ENCODE results near the gene RASAL2. TPM values are rescaled to one million over a fixed set of nuclear protein-coding genes. Genes with fewer than 3 reads are reported as not detected.

Gene RASAL2
- total RNA-seq, 3 donors from 2014 or later = 28.5 to 41.0 (median 40.5) TPM

DNA sequence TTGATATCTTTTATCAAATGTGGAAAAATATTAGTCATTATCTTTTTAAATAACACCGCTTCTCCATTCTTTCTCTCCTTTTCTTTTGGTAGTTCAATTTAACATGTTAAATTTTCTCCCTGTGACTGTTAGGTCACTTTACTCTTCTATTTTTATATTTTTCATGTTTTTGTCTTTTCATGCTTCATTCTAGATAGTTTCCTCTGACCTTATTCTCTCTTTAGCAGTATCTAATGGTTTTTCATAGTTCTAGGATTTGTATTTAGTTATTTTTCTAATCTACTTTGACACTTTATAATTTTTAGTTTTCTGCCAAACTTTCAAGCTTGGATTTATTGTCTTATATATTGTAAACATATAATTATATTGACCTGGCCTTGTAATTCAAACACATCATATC, 116.0 kb downstream of the RASAL2 start:
- no peak overlapping the region for H3K4me3 ChIP-seq
- no peak for DNase-seq (ENCODE audit: low spot score in 2 of 2)
- H3K9me3 ChIP-seq = peaks cover 15 to 27% of the 10 kb centered on the region in 2 donors
- H3K27ac ChIP-seq = no peak overlapping the region
- no peaks in the 10 kb centered on the region for H3K27me3 ChIP-seq
- no peaks in the 10 kb centered on the region for H3K4me1 ChIP-seq
- no peaks in the 10 kb centered on the region for H3K36me3 ChIP-seq
- no peak for TF ChIP-seq POLR2A (IDR thresholded peaks at IDR 0.05)
- TF ChIP-seq, protein P1, sequence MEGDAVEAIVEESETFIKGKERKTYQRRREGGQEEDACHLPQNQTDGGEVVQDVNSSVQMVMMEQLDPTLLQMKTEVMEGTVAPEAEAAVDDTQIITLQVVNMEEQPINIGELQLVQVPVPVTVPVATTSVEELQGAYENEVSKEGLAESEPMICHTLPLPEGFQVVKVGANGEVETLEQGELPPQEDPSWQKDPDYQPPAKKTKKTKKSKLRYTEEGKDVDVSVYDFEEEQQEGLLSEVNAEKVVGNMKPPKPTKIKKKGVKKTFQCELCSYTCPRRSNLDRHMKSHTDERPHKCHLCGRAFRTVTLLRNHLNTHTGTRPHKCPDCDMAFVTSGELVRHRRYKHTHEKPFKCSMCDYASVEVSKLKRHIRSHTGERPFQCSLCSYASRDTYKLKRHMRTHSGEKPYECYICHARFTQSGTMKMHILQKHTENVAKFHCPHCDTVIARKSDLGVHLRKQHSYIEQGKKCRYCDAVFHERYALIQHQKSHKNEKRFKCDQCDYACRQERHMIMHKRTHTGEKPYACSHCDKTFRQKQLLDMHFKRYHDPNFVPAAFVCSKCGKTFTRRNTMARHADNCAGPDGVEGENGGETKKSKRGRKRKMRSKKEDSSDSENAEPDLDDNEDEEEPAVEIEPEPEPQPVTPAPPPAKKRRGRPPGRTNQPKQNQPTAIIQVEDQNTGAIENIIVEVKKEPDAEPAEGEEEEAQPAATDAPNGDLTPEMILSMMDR (IDR thresholded peaks at IDR 0.05) = no peak
- no peak for TF ChIP-seq POLR2AphosphoS5 (IDR thresholded peaks at IDR 0.05)
- intact Hi-C loops (cut with DNase I; ENCODE audit: low total_unique reads) = no loop called here

DNA sequence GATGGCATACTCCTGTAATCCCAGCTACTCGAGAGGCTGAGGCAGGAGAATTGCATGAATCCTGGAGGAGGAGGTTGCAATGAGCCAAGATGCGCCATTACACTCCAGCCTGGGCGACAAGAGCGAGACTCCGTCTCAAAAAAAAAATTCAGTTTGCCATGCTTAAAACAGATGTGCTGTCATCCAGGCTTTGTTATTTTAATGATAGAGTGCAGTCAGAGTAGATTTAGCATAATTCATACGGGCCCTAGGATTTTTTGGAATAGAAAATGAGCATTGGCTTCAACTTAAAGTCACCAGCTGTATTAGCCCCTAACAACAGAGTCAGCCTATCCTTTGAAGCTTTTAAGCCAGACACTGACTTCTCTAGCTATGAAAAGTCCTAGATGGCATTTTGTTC, 124.6 kb downstream of the RASAL2 start:
- Histone ChIP-seq H3K36me3 (no peaks in the 10 kb centered on the region), H3K27me3 (no peaks in the 10 kb centered on the region), H3K4me1 (no peaks in the 10 kb centered on the region), H3K9me3 (no peaks in the 10 kb centered on the region), H3K4me3 (no peak overlapping the region), H3K27ac (no peak overlapping the region)
- TF ChIP-seq POLR2A (IDR thresholded peaks at IDR 0.05) (no peak), POLR2AphosphoS5 (IDR thresholded peaks at IDR 0.05) (no peak)
- TF ChIP-seq, protein P1 (IDR thresholded peaks at IDR 0.05) = no peak
- no peak for DNase-seq (ENCODE audit: low spot score in 2 of 2)
- intact Hi-C loops (cut with DNase I; ENCODE audit: low total_unique reads) = no loop called here

DNA sequence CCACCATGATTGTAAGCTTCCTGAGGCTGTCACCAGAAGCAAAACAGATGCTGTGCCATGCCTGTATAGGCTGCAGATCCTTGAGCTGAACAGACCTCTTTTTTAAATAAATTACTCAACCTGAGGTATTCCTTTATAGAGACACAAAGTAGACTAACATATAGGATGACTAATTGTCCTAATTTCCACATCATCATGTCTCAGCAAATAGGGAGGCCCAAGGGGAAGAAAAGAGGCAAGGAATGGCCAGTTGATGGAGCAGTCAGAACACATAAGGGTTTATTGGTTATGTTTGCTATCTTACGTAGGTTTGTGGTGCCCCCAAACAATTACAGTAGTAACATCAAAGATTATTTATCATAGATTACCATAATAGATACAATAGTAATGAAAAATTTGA, 126.2 kb downstream of the RASAL2 start:
- H3K4me3 ChIP-seq = no peak overlapping the region
- no peaks in the 10 kb centered on the region for H3K36me3 ChIP-seq
- no peaks in the 10 kb centered on the region for H3K27me3 ChIP-seq
- TF ChIP-seq POLR2A (IDR thresholded peaks at IDR 0.05) = no peak
- no peak for TF ChIP-seq POLR2AphosphoS5 (IDR thresholded peaks at IDR 0.05)
- TF ChIP-seq, protein P1 (IDR thresholded peaks at IDR 0.05) = no peak
- no peaks in the 10 kb centered on the region for H3K4me1 ChIP-seq
- no peak for DNase-seq (ENCODE audit: low spot score in 2 of 2)
- no peaks in the 10 kb centered on the region for H3K9me3 ChIP-seq
- H3K27ac ChIP-seq = no peak overlapping the region
- intact Hi-C loops (cut with DNase I; ENCODE audit: low total_unique reads) = no loop called here

DNA sequence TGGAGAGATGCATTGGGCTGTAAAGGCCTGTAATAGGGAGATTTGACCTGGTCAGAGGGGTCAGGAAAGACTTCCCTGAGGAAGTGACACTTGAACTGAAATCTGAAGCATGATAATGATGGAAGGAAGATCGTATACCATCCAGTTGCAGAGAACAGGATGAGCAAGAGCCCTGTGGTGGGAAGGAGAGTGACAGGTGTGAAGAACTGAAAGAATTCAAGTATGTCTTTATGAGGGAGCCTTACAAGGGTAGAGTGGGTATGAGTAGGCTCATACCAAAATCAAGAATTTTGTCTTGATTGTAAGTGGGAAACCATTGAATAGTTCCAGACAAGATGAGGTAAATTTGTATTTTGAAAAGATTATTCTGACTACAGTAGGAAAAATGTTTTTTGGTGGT, 129.4 kb downstream of the RASAL2 start:
- Histone ChIP-seq H3K27ac (no peak overlapping the region), H3K9me3 (no peaks in the 10 kb centered on the region), H3K4me1 (no peaks in the 10 kb centered on the region), H3K27me3 (no peaks in the 10 kb centered on the region), H3K36me3 (no peaks in the 10 kb centered on the region), H3K4me3 (no peak overlapping the region)
- DNase-seq (ENCODE audit: low spot score in 2 of 2) = no peak
- no peak for TF ChIP-seq POLR2A (IDR thresholded peaks at IDR 0.05)
- no peak for TF ChIP-seq POLR2AphosphoS5 (IDR thresholded peaks at IDR 0.05)
- TF ChIP-seq, protein P1 (IDR thresholded peaks at IDR 0.05) = no peak
- intact Hi-C loops (cut with DNase I; ENCODE audit: low total_unique reads) = no loop called here

DNA sequence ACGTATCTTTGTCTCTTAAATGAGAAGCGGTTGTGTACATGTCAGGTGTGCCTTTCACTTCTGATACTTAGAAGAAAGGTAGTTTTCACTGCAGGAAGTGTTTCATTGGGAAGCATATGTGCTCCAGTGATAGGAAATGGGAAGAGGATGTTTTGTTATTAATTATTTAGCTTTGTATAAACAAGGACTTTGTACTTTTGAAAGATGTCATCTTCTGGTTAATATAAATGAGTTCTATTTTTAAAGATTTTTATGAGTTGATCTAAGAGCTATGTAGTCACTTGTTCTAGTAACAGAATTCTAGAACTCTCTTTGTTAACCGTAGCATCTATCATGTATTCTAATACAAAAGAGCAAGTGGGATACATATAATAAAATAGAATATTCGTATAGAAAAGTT, 130.5 kb downstream of the RASAL2 start:
- H3K9me3 ChIP-seq = no peaks in the 10 kb centered on the region
- no peaks in the 10 kb centered on the region for H3K4me1 ChIP-seq
- no peak for TF ChIP-seq POLR2AphosphoS5 (IDR thresholded peaks at IDR 0.05)
- TF ChIP-seq, protein P1 (IDR thresholded peaks at IDR 0.05) = no peak
- no peak for TF ChIP-seq POLR2A (IDR thresholded peaks at IDR 0.05)
- H3K4me3 ChIP-seq = no peak overlapping the region
- H3K27me3 ChIP-seq = no peaks in the 10 kb centered on the region
- H3K27ac ChIP-seq = no peak overlapping the region
- intact Hi-C loops (cut with DNase I; ENCODE audit: low total_unique reads) = no loop called here
- DNase-seq (ENCODE audit: low spot score in 2 of 2) = no peak
- H3K36me3 ChIP-seq = no peaks in the 10 kb centered on the region
